Activated CD4-positive, alpha-beta T cell treated with anti-CD3 and anti-CD28 coated beads, Interleukin-2, amount 50 U/mL, for 1 hour (primary cell): ENCODE data around the gene SNN.

Source experiments
- DNase-seq: peaks from one replicate; pipeline ENCODE4 v3.0.0-alpha.2; 2020

SNN gene

DNA sequence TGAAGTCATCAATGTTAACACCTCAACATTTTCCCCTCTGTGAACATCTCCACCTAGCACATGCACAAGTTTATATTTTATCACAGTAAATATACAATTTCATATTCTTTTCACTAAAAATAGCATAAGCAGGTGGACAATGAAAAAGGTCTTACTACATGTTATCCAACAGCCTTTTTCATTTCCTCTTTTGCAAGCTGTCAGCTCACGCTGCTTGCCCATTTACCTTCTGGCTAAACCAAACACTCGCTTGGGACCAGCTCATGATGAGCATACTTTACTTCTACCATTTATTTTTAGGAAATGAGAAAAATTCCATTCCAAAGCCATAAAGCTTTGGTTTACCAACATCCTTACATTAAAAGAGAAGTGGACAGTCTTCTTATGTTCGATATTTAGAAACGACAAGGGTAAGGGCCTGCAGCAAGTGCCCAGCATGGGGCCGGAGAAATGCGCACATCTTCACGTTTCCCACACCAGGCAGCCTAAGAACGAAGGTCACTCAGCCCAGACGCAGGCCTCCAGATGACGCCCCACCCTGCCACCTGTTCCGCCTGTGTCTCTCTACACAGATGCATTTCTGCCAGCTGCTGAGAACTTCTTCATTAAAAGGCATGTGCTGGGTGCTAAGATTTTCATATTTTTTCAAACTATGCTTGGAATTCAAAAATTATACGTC, 13.9 kb downstream of the SNN start:
- no peak for DNase-seq

DNA sequence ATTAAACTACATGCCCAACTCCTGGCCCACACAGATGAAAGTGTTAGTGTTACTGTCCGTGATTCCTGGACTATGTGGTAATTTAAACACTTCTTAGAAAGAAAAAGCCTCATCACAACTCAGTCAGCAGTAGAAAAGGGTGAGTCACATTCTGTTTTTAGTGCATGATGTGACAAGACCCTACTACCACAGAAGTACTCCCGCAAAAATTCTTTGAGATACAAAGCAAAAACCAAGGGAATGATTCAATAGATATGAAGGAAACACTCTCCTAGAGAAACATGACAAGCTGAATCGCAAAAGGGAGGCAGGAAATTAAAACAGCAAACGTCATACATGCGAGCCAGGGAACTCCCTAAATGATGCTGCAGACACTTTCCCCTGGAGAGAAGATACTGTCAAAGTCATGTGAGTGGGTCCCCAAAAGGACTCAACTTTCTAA, 14.4 kb downstream of the SNN start:
- DNase-seq: no peak

DNA sequence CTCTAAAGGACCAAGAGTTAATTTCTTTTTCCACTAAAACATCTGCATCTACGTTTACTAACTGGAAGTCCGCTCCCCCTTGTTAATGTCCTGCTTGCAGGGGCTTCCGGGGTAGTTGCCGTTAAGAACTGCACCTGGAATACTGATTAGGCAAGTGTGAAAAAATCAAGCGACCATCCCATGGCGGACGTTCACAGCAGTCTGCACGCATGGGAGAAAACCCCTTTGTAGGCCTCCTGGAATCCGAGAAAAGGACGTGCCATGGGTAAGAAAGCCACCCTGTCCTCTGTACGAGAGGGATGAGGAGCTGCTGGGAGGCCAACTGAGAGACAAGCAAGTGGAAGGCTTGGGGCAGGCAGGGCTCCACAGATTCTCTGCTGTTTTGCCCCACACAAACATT, 14.9 kb downstream of the SNN start:
- DNase-seq: no peak

DNA sequence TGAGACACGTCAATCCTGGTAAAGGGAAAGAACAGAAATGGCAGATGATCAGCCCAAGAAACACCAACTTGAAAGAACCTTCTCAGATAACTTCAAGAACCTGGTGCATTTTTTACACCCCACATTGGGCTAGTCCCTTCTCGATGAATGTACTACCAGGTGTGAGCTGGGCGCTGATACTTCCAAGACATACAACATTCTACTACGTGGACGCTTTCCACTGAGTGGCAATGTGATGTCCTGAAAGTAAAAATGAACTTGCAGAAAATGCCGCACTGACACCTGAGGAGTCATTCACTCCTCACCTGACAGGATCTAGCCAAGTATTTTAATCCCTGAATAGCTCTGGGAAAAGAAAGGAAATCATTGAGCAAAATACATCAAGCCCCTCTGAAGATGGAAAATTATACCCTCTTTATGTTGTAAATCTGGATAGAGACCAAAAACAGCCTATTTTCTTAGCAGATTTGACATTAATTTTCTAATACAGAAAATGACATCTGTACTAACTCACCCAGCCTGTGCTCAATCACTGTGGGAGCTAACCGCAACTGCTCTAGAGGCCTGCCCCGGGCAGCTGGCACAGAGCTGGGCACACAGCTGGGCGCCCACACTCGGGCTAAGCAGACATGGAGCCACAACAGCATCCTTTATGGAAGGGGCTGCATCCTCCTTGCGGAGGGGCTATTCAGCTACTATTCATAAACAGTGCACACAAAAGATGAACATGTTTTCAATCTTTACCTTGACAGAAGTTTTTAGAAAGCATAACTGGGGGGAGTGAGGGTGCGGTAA, 16.2 kb downstream of the SNN start:
- no peak for DNase-seq

DNA sequence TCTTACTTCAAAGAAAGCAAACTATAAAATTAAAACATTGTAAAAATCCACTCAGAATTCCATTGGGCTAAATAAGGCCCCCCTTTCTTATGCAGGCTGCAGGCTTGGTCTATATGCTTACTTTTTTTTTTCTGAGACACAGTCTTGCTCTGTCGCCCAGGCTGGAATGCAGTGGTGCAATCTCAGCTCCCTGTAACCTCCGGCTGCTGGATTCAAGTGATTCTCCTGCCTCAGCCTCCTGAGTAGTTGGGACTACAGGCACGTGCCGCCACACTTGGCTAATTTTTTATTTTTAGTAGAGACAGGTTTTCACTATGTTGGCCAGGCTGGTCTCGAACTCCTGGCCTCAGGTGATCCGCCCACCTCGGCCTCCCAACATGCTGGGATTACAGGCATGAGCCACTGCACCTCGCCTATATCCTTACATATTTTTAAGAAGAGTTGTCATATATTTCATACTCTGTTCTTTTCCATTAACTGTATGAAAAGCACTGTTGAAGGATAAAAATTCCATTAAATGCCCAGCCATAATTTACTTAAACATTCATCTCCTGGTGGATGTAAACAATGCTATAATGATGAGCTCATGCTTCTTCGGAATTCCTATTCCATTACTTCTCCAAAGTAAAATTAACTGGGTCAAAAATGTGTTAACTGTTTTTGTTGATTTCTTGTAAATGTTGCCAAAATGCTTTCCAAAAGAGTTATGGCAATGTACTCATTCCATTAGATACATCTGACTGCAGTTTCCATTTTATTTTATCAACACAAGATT, 17.8 kb downstream of the SNN start:
- no peak for DNase-seq

DNA sequence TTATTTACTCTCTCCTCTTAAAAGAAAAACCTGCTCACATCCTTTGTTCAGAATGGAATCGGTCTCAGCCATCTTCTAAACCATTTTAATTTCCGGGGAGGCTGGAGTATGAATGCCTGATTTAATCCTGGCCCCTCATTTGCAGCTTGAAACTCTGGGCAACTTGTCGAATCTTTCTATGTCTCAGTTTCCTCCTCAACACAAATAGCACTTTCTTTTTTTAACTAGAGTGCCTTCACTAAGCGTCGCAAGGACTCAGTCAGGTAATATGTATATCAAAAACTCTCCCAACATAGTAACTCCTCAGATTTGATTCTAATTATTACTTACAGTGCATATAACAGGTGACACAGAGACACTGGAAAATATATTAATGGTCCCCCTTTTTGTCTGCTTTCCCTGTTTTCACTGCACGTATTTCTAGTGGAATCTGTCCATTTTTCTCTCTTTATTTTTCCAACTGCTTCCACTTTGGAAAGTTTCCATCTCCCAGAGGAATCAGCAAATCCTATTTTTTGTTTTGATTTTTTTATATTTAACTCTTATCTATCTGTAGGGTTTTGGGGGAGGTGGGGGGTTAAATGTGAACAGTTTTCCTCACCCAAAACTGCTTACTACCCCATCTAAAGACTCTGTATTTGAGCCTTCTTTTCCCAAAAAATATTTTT, 18.6 kb downstream of the SNN start:
- no peak for DNase-seq

DNA sequence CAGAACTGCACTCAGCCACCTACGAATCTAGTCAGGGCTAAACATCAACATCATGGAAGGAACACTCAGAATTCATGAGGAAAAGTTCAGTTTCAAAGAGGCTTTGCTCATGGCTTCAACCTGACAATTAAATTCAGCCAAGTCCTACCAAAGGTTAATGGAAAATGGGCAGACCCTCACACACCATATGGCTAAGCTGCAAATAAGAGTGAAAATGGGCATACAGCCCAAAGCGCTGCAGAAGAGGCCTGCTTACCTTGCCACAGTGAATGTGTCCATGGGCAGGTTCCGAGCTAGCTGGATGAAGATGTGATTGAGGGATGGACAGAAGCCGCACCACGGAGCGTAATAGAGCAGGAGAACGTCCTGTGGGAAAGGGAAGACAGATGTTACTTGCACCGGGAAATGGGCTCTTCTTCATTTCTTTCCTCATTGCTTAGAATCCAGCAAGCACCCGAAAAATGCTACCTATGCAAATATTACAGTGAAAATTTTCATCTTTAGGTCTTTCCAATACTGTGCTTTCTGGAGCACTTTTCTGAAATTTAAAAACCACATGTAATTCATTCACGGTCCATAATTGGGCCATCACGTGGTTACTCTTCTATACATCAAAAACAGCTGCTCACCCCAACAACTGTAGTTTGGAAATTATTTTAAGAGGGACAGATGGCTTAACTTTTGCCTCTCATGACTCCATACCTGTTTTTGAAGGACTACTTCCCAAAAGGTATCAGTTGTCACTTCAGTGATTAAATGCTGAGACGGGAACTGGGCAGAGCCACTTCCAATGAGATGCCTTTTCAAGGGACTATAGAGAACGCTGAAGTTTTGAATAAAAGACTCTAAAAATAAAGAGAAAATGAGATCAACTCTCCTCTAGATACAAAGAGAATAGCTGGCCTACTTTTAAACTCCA, 19.6 kb downstream of the SNN start:
- DNase-seq: no peak

DNA sequence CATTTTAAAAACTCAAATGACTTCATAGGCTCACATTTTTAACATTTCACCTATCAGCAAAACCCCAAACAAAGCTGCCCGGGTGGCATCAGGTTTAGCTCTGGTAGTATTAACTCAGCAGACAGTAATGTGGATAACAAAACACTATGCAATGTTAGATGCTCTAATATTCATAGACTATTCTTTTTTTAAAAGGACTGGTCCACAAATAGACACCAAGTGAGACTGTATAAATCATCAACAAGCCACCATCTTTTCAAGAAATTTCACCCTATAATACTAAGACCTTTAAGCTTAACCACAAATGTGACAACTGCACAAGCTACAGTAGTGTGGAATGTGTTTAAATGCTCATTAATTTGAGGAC, 20.2 kb downstream of the SNN start:
- no peak for DNase-seq

DNA sequence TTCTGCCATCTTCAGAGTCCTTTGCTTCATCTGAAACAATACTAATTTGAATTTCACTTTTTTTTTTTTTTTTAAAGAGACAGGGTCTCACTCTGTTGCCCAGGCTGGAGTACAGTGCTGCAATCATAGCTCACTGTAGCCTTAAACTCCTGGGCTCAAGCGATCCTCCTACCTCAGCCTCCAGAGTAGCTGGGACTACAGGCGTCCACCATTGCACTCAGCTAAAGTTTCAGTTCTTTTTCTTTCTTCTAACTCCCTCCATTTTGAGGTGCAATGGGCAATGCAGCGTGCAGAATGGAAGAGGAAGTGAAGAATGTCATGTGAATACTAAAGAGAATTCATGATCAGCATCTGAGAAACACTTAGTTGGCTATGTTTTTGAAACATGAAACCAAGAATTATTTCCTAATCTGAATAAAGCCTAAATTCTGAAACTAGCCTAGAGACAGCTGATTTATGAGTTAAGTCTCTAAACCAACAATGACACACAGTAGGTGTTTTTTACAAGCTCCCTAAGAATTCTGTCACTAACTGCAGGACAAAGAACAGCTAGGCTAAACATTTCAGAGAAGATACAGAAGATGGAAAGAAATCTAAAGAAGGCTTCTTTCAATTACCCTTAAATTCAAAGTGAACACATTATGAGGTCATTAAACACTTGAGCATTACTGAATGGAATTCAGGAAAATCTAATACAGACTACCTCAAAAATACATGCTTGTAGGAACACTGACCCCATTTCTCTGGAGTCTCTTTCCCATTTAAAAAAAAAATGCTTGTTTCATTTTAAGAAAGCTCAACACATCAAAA, 21.0 kb downstream of the SNN start:
- no peak for DNase-seq

DNA sequence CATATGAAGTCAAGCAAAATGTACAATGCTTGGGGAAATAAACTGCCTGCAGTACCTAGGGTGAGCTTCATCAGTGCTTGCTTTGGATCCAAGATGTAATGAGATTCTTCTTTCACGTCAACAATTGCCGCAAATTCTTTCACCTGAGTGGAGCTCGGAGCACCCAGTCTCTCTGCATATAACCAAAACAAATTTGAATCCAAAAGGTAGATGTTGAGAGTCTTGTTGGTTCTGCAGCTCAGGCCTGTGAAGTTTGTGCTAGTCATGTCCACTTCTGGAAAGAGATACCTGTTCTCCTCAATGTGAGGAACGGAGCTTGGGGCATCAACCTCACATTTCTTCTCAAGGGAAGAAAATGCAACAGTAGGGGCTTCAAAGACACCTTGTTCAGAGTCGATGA, 23.0 kb downstream of the SNN start:
- DNase-seq: no peak

DNA sequence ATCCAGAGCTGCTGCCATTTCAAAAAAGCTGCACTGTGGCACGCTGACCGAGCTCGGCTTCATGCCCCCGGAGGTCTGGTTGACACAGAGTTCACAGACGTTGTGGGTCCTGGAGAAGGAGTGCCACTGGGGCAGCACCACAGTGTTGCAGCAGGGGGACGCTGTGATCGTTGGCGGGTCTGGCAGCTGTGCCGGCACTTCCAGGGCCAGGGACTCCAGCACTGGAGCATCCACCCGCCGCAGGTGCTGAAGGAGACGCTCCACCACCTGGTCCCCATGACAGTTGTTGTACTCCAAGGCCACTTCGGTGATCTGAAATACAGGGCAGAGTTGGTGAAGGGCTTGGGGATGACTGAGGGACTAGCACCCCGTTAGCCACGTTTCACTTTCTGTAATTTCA, 23.5 kb downstream of the SNN start:
- no peak for DNase-seq

DNA sequence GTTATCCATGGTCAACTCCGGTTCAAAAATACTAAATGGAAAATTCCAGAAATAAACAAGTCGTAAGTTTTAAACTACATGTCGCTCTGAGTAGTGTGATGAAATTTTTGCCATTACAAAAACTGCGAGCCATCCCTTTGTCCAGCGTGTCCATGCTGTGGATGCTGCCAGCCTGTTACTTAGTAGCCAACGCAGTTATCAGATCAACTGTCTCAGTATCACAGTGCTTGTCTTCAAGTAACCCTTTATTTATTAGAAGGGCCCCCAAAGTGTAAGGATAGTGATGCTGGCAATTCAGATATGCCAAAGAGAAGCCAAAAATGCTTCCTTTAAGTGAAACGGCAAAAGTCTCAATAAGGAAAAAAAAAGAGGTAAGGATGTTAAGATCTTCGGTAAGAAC, 23.9 kb downstream of the SNN start:
- no peak for DNase-seq

DNA sequence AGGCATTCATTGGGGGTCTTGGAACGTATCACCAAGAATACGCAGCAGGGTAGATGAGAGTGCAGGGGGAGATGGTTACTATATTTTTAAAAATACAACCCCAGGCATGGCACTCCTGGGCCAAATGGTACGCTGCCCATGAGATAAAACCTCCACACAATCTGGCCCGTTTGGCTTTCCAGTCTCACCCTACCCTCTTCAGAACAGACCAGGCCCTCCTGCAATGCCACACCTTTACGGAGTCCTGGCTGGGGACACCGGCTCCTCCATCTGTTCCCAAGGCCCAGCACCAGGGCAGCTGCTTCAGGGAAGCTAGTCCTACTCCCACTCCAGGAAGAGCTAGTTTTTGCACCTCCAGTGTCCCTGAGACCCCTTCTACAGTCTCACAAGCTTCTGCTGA, 24.4 kb downstream of the SNN start:
- DNase-seq: no peak

DNA sequence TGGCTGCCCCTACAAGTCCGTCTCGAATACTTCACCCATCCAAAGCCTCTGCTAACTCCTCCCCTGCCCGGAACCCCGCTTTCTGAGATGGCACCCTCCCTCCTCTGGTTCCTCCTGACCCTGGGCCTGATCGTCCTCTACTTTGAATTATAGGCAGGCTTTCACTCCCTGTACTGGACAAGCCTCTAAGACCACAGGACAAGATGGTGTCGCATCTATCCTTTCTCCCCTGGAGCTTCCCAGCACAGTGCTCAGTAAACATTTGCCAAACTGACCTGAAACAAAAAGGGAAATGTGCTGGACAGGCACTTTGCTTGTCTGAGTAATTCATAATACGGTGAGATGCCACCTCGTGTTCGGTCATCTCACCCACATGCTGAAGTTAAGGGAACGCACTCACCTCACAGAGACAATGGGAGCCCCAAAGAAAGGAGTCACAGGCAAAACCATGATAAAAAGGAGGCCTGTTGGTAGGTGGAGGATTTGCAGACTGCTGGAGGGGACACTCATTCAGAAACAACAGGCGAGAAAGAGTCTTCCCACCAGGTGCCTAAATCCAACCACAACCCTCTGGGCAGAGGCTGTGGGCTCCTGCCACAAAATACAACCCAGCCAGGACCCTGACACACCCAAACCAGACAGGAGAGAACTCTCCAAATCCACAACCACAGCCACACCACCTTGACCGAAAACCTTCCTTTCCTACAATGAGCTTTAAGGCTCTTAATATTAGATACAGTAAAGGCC, 28.2 kb downstream of the SNN start:
- DNase-seq: no peak

DNA sequence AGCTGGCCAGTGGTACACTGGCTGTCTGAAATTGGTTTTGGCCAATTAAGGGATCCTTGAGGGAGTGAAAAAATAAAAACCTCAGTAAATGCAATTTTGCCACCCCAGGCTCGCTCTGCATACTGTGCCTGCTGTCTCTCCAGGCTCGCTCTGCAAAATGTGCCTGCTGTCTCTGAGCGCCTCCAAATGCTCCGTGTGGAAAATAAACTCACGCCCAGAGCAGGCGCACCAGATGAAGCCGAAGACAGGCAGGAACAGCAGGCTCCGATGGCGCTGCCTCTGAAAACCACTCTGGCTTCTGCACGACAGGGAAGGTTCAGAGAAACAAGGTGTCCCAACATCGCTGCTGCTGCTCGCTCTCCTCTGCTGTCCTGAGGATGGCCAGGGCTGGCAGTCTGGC, 29.1 kb downstream of the SNN start:
- no peak for DNase-seq

DNA sequence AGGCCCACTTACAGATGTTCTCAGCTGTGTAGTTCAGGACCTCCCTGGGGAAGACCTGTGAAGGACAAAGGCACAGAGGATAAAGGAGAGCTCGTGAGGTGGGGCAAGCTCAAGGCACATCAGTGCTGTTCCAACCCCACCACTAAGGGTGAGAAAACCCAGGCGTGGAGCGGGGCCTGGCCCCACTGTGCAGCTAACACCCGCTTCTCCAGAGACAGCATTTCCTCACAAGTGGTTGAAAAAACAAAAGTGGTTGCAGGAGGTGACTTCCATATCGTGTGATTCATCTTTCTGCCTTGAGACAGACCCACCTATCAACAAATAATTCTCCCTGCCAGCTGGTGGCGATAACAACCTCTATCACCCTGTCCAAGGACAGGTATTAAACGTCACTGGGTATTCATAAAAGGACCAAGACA, 30.0 kb downstream of the SNN start:
- no peak for DNase-seq

DNA sequence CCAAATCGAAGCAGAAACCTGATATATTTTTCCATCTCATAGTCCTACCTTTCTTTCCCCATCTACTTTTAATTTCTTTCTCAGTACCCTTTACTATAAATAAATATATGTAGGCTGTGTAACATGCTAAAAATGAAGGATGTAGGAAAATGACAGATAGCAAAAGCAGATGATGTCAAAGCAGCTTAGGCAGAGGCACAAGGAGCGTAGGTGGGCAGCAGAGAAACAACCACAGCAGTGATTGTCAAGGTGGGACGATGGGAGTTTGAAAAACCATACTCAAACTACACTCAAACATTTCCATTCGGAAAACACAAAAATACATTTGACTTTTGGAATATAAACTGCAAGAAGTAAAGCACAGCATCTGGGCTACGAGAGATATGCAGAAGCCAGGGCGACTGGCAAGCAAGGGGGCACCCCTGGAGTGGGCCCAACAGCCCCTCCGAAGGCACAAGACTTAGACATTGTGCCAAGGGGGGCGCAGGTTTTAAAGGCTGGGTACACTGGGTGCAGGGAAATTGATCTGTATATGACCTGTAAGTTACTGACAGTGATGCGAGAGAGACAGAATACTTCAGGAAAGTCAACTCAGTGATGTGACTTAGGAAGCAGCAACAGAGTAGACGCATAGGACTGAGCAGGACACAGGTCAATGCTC, 31.1 kb downstream of the SNN start:
- DNase-seq: no peak

DNA sequence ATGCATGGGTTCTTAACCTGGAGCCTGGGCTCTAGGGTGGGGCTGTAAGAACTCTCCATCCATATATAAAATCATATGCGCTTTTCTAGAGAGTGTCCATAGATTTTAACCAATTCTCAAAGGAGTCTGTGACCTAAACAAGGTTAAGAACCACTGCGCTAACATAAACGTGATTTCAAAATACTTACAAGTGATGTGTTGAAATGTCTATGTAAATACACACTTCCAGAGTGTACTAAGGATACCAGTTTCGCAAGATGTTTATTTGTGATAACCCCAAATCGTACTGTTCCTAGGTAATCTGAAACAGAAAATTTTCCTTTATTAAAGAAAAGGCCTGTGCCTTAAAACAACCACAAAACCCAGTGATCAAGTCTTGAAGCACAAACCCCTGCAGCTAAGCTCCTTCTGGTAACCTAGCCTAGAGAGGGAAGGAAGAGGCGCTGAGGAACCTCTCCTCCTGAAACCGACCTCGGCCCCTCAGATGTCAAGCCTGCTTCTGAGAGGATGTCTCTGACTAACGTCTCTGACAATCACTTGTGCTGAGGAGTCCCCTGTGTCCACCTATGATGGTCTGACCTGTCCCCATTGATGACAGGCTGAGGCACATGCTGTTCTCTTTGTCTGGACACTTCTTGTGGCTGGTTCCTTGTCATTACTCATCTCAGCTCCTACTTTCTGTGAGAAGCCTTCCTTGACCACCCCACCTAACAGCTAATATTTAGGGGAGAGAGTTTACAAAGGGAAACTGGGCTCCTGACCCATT, 32.2 kb downstream of the SNN start:
- no peak for DNase-seq

DNA sequence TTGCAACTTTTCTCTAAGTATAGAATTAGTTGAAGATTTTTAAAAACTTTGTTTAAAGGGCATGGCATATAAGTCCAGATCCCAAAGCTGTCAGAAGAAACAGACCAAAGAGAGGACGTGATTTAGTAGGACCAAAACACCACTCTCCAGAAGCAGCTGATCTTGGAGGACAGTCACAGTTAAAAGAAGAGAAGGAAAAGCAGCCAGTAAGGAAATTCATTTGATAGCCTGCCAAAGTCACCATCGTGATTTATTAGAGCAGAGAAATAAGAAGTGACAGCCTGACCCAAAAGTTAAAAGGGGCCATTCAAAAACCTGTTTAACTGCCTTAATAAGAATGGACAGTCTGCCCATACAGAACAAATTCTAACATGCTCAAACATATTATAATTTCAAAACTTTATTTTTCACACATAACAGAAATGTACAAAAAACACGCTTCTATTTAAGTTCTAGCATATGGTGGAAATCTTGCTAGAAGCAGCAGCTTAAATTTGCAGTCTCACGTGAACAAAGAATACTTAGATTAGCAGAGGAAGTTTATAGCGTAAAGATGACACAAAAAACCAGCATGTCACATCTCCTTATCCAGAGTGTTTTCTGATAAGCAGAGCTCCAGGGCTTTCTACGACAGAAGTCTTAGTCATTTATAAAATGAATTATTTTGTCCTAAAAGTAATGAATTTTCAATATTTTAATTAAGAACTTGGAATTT, 37.2 kb downstream of the SNN start:
- no peak for DNase-seq
